ENCODE data around the gene C1QTNF8. TPM values are rescaled to one million over a fixed set of nuclear protein-coding genes. Genes with fewer than 3 reads are reported as not detected.

The C1QTNF8 gene
- total and polyA plus RNA-seq, 2 of the 8 experiments (the other 6 are each of a cell fraction or from before 2014, with no cell fraction given), result not detected

DNA sequence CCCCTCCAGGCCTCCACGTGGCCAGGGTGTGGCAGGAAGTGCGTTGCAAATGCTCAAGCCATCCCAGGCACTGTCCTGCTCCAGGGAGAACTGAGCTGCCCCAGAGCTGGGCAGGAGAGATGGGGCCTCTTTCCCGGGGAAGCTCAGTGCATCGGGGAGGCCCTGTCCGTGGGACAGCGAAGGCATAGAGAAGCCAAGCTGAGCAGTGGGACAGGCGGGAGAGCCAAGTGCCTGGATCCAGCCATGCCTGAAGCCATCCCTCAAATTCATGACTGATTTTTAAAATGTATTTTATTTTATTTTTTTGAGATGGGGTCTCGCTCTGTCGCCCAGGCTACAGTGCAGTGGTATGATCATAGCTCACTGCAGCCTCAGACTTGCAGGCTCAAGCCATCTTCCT, 48.9 kb downstream of the C1QTNF8 start:
- 93% methylated on average over 8 of the region's 9 CpGs; no CpG with 5 or more reads in 1 of the 2 experiments for WGBS, 2 experiments (ENCODE audit: extremely low coverage in 1 of 2, insufficient coverage in 1 of 2, insufficient read length in 1 of 2, insufficient replicate concordance in 2 of 2, low coverage in 1 of 2, low lambda C conversion rate in 2 of 2, missing lambda C conversion rate in 1 of 2)
- H3K4ac ChIP-seq (replicated peaks; ENCODE audit: insufficient read length, low read depth, low read length), result no peak overlapping the region
- H3K9me3 ChIP-seq (ENCODE audit: insufficient read depth in 2 of 2, low read depth in 1 of 2, low read length in 1 of 2), result no peaks in the 10 kb centered on the region; a peak in 1 of 4 replicates
- no peaks in the 10 kb centered on the region for H3K79me1 ChIP-seq (ENCODE audit: low read depth, low read length)
- DNase-seq (ENCODE audit: low read depth in 1 of 2, low spot score in 2 of 2) (no peak), FAIRE-seq (no peak)
- H2BK12ac ChIP-seq (ENCODE audit: low read depth, low read length), result no peak overlapping the region
- no peak overlapping the region for H2BK20ac ChIP-seq (ENCODE audit: low read length)
- no peak overlapping the region for H2BK15ac ChIP-seq (ENCODE audit: low read length)
- no peak overlapping the region for H2AFZ ChIP-seq (ENCODE audit: low read length)
- no peak overlapping the region for H3K27ac ChIP-seq (ENCODE audit: low read depth, low read length)
- H3K4me2 ChIP-seq (ENCODE audit: insufficient read depth in 1 of 2, low read depth in 2 of 2, low read length in 2 of 2), result no peak overlapping the region
- no peak overlapping the region for H3K9ac ChIP-seq (replicated peaks in 1 of 4; ENCODE audit: extremely low read depth in 1 of 4, low read depth in 3 of 4, low read length in 3 of 4)
- no peak overlapping the region for H2BK120ac ChIP-seq (replicated peaks; ENCODE audit: low read depth, low read length)
- H3K23ac ChIP-seq (ENCODE audit: insufficient read length), result no peak overlapping the region
- H3K14ac ChIP-seq (ENCODE audit: insufficient read length), result no peak overlapping the region
- H3K36me3 ChIP-seq (ENCODE audit: control insufficient read depth in 2 of 4, insufficient read depth in 4 of 4, low read length in 3 of 4), result no peaks in the 10 kb centered on the region
- no peak overlapping the region for H4K5ac ChIP-seq (ENCODE audit: insufficient read length, low read depth, low read length)
- H3K23me2 ChIP-seq (ENCODE audit: low read depth, low read length), result no peaks in the 10 kb centered on the region
- H4K91ac ChIP-seq (replicated peaks; ENCODE audit: insufficient read length, low read length), result no peak overlapping the region
- H3K4me3 ChIP-seq (ENCODE audit: extremely low read depth in 1 of 4, insufficient read depth in 2 of 4, low read depth in 3 of 4, low read length in 4 of 4), result no peak overlapping the region
- no peak overlapping the region for H3K18ac ChIP-seq (ENCODE audit: extremely low read depth, low read length)
- peaks cover 0 to 10% (median 5%) of the 10 kb centered on the region in 4 experiments; a peak in 6 of 7 replicates for H3K4me1 ChIP-seq (replicated peaks in 1 of 4; ENCODE audit: control insufficient read depth in 3 of 4, insufficient read depth in 4 of 4, low read length in 3 of 4)
- POLR2A ChIA-PET (ENCODE audit: partially characterized antibody), result no interaction called here
- no peaks in the 10 kb centered on the region for H3K79me2 ChIP-seq (ENCODE audit: control insufficient read depth in 1 of 2, insufficient read depth in 2 of 2, low read length in 2 of 2)
- H2AK5ac ChIP-seq (ENCODE audit: low read depth, low read length), result no peak overlapping the region
- H3K56ac ChIP-seq (replicated peaks; ENCODE audit: insufficient read length, low read depth, low read length), result no peak overlapping the region
- no peak overlapping the region for H2BK5ac ChIP-seq (ENCODE audit: low read depth, low read length)
- H3K27me3 ChIP-seq (replicated peaks in 1 of 4; ENCODE audit: control insufficient read depth in 3 of 4, extremely low read depth in 1 of 4, insufficient read depth in 3 of 4, low read length in 3 of 4), result peaks cover 0 to 2% (median 0%) of the 10 kb centered on the region in 4 experiments; a peak in 2 of 7 replicates
- H4K20me1 ChIP-seq (replicated peaks in 1 of 2; ENCODE audit: control insufficient read depth in 1 of 2, insufficient read depth in 2 of 2, low read length in 2 of 2), result no peaks in the 10 kb centered on the region
- H4K8ac ChIP-seq (ENCODE audit: extremely low read depth, insufficient read depth, low read length), result no peak overlapping the region; the same call in 1 of the 2 replicates
- CTCF ChIA-PET (ENCODE audit: partially characterized antibody), result interaction anchor here (0.7 to 1.8 kb wide), 2 partner anchors 10 to 51 kb away, joined by 3 to 8 read pairs; no protein-coding TSS in a partner anchor
- TF ChIP-seq POLR2AphosphoS5 (IDR thresholded peaks at IDR 0.05; ENCODE audit: low read depth, low read length), result no peak
- TF ChIP-seq RXRA (IDR thresholded peaks at IDR 0.05; ENCODE audit: insufficient read depth, low read depth, low read length), result no peak
- TF ChIP-seq POU5F1 (IDR thresholded peaks at IDR 0.05; ENCODE audit: low read depth, low read length), result no peak
- no peak for TF ChIP-seq KDM4A (IDR thresholded peaks at IDR 0.05; ENCODE audit: low read depth, low read length, severe bottlenecking)
- TF ChIP-seq, protein P1, sequence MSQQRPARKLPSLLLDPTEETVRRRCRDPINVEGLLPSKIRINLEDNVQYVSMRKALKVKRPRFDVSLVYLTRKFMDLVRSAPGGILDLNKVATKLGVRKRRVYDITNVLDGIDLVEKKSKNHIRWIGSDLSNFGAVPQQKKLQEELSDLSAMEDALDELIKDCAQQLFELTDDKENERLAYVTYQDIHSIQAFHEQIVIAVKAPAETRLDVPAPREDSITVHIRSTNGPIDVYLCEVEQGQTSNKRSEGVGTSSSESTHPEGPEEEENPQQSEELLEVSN (IDR thresholded peaks at IDR 0.05), result no peak
- TF ChIP-seq JUN (IDR thresholded peaks at IDR 0.05; ENCODE audit: low read depth, low read length), result no peak
- TF ChIP-seq JUND (IDR thresholded peaks at IDR 0.05; ENCODE audit: low read length), result no peak
- no peak for TF ChIP-seq CBX5 (IDR thresholded peaks at IDR 0.05; ENCODE audit: low read depth, low read length)
- TF ChIP-seq SIRT6 (IDR thresholded peaks at IDR 0.05; ENCODE audit: low read length), result no peak
- TF ChIP-seq RBBP5 (IDR thresholded peaks at IDR 0.05; ENCODE audit: borderline replicate concordance, low read depth, low read length), result no peak
- TF ChIP-seq, protein P2, sequence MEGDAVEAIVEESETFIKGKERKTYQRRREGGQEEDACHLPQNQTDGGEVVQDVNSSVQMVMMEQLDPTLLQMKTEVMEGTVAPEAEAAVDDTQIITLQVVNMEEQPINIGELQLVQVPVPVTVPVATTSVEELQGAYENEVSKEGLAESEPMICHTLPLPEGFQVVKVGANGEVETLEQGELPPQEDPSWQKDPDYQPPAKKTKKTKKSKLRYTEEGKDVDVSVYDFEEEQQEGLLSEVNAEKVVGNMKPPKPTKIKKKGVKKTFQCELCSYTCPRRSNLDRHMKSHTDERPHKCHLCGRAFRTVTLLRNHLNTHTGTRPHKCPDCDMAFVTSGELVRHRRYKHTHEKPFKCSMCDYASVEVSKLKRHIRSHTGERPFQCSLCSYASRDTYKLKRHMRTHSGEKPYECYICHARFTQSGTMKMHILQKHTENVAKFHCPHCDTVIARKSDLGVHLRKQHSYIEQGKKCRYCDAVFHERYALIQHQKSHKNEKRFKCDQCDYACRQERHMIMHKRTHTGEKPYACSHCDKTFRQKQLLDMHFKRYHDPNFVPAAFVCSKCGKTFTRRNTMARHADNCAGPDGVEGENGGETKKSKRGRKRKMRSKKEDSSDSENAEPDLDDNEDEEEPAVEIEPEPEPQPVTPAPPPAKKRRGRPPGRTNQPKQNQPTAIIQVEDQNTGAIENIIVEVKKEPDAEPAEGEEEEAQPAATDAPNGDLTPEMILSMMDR (IDR thresholded peaks at IDR 0.05; ENCODE audit: control extremely low read depth in 1 of 3, insufficient read depth in 1 of 3, low read depth in 1 of 3, low read length in 3 of 3), result no peak

All from H1 (cell line).